Left colon (tissue), 2 donors: ENCODE measurements around the gene DERA. TPM values are rescaled to one million over a fixed set of nuclear protein-coding genes. Genes with fewer than 3 reads are reported as not detected.
A peak's percentile ranks its signal among the peaks of the same experiment; 100 is the strongest.
"Not testable (repeated sequence)": the region's sequence is repeated elsewhere in the genome, so short reads cannot be mapped to it uniquely, and the experiment has no call there.

Source experiments
- ATAC-seq: fragments of 200-7000 bp; cut with Tn5 transposase; one replicate; pipeline ENCODE4 v1.9.1; 2020; ENCODE audit warnings: mild to moderate bottlenecking, moderate library complexity
- DNase-seq, 2 donors: peaks; one replicate each; pipeline ENCODE4 v3.0.0-alpha.2; 2020
- intact Hi-C, 2 donors: fragments of 100-400 bp; cut with DNase I in 1 of 2; cut with micrococcal nuclease in 1 of 2; formaldehyde crosslinking; loops; one replicate each; pipeline versions ENCODE4 v1.11.2 to v1.14.0; 2022; cut with DNase I, micrococcal nuclease
- total RNA-seq, 2 donors: library from RNA; stranded (reverse); fragmentation: NEBNext Ultra II Directional; extraction: Animal tissue kit (Norgen Biotek cat#: 25700); gene quantifications; one replicate each; pipeline ENCODE4 v1.2.1, GENCODE V29; 2021
- donor health status: DM: no; HTN: no; CAD: no.
- donor health status: DM: yes; HTN: yes; CAD: no.

DERA gene
- total RNA-seq, 2 donors from 2014 or later, result 72.1 to 74.9 TPM

DNA sequence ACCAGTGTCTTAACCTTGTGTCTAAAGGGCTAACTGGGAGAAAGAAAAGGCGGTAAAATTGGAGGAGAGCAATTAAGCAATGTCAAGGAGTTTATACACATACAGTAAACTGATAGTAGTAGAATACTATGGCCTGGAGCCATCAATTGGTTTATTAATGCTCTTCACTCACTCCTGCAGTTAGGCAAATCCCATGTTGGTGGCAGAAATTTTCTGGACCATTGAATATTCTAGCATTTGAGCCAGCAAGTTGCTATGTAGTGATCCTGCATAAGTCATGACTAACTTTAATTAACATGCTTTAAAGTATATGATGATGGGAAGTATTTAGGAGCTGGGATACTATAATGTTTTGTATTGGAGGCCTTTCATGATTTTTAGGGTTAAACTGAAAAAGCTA, 14.3 kb upstream of the DERA start:
- DNase-seq (no peak), ATAC-seq (no peak)
- intact Hi-C loops, result no loop called here

DNA sequence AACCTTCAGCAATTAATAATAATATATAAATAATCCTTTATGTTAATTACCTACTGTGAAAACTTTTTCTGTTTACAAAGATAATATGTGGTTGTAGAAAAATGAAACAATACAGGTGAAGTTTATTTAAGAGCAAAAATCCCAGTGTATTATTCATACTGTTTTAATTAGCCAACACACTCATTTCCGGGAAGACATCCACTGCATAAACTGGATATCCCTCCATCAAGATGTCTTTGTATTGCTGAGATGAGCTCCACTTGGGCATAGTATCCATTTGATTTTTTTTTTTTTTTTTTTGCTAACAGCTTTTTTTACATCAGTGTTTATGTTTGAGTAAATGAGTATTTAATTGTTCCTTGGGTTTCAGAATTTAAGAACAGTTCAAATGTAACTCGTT, 13.7 kb upstream of the DERA start:
- no peak for ATAC-seq

DNA sequence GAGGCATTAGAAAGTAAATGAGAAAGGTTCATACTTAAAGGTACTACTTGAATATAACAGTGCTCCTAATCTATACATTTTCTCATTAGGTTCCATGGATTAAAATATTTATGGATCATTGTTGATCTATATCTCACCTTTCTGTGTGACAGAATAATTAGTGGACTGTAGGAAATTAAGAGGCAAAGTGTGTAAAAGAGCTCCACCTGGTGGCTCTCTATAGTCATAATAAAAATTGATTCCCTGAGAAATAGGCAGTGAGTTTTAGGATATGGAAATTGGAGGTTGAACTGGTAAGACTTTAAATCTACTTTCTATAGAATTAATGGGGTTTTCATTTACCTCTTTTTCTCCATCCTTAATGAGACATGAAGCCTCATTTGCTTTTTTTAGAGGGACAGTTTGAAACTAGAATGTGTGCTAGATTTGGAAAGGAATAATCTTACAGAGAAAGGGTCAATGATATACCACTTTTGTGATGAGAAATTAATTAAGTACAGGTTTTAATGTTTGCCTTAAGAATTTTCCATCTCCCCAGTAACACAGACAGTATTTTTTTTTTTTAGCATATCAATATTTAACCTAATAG, 11.8 kb upstream of the DERA start:
- intact Hi-C loops, result no loop called here
- ATAC-seq, result peak; percentile 56
- DNase-seq, result no peak

More for the DNA sequence above, 13.7 kb upstream of the DERA start:
- intact Hi-C loops, result no loop called here
- DNase-seq, result no peak

DNA sequence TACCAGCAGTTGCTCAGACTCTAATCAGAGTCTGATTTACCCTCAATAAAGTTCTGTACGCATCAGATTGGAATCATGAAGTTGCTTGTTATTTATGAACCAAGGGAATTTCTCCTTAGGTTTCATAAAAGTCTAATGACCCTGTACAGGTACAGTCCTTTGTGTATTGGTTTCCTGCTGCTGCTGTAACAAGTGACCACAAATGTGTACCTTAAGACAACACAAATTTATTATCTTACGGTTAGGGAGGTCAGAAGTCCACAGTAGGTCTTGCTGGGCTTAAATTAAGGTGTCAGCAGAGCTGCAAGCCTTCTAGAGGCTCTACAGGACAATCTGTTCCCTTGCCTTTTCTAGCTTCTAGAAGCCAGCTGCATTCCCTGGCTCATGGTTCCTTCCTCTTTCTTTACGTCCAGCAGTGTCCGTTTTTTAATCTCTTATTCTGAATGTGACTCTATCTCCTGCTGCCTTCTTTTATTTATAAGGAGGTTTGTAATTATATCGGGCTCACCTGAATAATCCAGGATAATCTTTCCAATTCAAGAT, 6.7 kb upstream of the DERA start:
- ATAC-seq, result peak; percentile 70
- no peak for DNase-seq
- intact Hi-C loops, result no loop called here

DNA sequence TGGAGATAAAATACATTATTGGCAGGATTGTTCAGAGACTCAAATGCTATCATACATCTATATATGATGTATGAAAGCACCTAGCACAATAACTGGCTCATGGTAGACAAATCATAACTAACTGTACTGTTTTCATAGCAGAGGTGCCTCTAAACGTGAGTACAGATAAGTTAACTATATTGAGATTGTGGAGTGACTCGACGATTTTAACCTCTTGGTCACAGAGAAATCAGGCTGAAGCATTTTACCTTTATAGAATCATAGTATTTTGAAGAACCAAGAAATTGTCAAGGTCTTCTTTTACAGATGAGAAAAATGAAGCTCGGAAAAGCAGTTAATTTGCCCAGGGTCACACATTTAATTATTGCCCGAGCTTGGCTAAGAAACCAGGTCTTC, 666 bp upstream of the DERA start:
- ATAC-seq, result no peak
- DNase-seq, result no peak
- intact Hi-C loops, result no loop called here

DNA sequence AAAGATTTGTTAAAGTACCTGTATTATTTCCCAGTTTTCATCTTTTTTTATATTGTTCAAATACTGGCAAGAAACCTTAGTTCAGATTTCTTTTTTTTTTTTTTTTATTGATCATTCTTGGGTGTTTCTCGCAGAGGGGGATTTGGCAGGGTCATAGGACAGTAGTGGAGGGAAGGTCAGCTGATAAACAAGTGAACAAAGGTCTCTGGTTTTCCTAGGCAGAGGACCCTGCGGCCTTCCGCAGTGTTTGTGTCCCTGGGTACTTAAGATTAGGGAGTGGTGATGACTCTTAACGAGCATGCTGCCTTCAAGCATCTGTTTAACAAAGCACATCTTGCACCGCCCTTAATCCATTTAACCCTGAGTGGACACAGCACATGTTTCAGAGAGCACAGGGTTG, 799 bp downstream of the DERA start:
- peak; percentile 41 for ATAC-seq
- intact Hi-C loops, result not testable (repeated sequence)

DNA sequence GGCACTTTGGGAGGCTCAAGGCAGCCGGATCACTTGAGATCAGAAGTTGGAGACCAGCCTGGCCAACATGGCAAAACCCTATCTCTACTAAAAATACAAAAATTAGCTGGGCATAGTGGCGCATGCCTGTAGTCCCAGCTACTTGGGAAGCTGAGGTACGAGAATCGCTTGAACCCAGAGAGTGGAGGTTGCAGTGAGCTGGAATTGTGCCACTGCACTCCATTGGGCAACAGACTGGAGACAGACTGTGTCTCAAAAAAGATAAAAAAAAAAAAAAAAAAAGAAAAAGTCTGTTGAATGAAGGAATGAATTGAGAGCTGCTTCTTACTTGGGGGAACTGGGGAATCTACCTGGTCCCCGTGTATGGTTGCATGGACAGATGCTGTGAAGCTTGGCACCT, 3.0 kb downstream of the DERA start:
- DNase-seq, intact Hi-C loops, ATAC-seq: not testable (repeated sequence)

More for the DNA sequence above, 799 bp downstream of the DERA start:
- DNase-seq, result not testable (repeated sequence)

DNA sequence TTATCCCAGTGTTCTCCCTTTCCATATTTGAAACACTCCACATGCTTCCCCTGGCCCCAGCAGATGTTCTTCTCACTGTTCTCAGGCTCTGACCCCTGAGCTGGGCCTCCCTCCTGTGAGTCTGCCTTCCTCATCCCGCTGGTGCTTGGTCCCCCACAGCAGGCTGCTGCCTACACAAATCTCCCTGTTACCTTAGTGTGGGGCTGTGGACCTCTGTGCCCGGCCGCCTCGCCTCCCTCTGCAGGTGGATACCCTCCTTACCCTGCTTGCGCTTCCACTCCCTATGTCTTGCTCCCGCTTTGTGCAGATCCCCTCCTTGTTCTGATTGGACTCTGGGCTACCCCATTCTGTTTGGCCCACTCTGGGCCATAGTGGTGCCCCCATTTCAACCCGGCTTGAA, 6.9 kb downstream of the DERA start:
- intact Hi-C loops, result no loop called here
- DNase-seq, result no peak
- no peak for ATAC-seq

DNA sequence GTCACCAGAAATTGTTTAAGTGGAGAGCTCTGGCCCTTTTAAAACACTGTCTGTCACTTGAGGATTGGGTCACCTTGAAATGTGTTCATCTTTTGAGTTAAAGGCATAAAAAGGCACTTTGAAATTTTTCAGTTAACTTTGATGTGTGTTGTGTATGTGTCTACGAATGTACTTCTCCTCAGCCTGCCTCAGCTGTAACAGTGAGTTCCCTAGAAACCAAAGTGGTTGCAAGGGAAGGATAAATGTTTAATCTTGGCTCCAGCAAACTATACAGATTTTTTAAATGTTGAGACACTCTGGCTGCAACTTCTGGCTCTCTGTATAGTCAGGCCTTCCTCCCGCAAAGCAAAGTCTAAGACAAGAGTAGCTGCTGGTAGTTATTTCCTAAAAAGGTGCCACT, 8.3 kb downstream of the DERA start:
- intact Hi-C loops, result no loop called here
- ATAC-seq (no peak), DNase-seq (no peak)

DNA sequence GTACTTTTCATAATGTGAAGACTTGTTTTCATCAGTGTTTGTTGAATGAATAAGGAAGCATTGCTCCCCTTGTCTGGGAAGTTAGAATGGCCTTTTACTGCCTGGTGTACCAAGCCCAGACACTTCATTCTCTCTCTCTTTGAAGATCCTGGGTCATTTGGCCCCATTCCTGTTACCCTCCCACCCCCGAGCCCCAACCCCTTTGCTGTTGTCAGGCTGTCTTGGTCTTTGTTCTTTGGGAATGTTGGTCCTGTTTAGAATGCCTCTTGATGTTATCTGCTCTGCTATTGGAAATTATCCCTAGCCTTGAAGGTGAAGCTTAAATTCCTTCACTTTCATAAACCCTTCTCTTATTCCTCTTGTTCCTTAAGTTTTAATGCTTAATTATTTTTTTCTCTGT, 13.8 kb downstream of the DERA start:
- intact Hi-C loops, result no loop called here
- DNase-seq (no peak), ATAC-seq (no peak)

DNA sequence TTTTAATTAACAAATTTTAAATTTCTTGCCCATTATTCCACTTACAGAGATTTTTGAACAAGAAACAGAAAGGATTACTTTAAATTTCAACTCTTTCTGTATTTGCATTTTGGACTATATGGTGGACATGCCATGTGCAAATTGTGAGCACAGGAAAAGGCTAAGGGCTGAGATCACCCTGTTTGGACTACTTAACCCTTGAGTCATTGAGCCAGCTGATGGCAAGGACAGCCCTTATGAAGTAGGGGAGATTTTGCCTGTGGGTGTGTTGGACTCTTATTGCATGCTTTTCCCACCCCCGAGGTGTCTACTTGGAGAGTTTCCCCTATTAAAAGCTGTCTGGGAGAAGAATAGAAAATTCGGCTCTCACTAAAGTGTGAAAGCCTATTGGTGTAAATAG, 17.2 kb downstream of the DERA start:
- ATAC-seq, result no peak

DNA sequence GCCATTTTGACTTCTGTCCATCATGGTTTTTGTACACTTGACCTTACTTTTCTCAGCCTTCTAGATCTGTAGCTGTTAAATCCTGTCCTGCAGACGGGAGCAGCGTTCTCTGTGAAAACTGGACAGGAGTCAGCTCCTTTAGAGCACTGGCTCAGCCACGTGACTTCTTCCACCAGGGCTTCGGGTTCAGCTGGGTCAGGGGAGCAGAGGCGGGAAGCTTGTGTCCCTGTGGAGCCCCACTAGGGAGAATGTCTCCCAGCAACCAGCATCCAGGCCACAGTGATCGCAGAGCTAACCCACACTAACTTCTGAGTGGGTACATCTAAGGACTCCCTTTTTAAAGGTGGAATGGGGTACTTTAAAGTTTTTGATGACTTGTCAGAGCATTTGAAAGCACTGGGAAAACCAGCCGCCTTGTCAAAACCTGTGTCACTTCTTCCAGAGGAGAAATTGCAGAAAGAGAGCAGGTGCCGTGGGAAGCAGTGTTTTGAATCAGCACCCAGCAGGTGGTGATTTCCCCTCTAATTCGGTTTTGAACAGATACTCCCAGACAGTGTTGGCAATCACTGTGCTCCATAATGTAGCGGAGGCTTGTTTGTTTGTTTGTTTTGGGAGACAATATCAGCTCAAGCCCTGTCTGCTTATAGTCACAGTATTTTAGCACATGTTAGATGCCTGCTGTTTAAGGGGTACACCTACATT, 17.9 kb downstream of the DERA start:
- ATAC-seq (no peak), DNase-seq (no peak)
- intact Hi-C loops, result no loop called here

More for the DNA sequence above, 17.2 kb downstream of the DERA start:
- intact Hi-C loops, result no loop called here
- DNase-seq, result no peak

DNA sequence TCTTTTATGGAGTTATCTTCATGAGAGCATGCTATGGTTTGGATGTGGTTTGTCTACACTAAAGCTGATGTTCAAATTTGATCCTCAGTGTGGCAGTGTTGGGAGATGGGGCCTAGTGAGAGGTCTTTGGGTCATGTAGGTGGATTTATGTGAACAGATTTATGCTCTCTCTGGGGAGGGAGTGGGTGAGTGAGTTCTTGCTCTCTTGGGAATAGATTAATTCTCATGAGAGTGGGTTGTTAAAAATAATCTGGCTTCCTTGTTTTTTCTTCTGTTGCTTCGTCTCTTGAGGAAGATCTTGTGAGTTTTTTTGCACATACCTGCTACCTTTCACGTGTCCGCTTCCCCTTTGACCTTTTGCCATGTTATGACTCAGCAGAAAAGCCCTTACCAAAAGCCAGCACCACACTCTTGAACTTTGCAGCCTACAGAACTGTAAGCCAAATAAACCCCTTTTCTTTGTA, 20.5 kb downstream of the DERA start:
- ATAC-seq (no peak), DNase-seq (no peak)
- intact Hi-C loops, result no loop called here

DNA sequence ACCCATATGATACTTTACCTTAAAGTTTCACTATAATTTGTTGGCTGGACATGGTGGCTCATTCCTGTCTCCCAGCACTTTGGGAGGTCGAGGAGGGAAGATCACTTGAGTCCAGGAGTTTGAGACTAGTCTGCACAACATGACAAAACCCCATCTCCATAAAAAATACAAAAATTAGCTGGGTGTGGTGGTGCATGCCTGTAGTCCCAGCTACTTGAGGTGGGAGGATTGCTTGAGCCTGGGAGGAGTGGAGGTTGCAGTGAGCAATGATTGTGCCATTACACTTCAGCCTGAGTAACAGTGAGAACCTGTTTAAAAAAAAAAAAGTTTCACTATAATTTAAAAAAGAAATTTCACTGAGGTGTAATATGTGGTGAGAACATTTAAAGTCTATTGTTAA, 21.2 kb downstream of the DERA start:
- no peak for DNase-seq
- ATAC-seq, result no peak
- intact Hi-C loops, result no loop called here

DNA sequence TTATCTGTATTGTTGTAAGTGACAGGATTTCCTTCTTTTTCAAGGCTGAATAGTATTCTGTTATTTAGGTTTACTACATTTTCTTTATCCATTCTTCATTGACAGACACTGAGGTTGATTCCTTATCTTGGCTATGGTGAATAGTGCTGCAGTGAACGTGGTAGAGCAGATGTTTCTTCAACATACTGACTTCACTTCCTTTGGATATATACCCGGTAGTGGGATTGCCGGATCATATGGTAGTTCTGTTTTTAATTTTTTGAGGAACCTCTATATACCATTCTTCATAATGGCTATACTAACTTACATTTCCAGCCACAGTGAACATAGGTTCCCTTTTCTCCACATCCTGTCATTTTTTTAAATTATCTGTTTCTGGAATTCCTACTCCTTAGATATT, 21.8 kb downstream of the DERA start:
- ATAC-seq (no peak), DNase-seq (no peak)
- intact Hi-C loops, result no loop called here

DNA sequence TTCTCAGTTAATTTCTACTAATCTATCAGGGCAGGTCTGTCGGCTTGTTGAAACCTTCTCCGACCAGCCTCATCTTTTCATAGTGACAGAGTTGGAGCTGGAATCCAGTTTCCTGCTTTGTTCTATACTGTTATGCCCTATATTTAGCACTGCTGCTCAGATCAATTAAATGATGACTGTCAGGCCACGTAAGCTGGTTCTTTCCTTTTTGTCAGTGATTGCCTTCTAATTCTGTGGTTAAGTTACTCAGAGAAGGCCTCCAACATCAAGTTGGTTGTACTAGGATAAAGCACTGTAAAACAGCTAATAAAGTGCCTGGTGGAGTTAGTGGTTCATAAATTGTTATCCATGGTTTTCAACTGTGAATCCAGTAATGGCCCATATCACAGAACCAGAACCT, 22.6 kb downstream of the DERA start:
- intact Hi-C loops, result no loop called here
- ATAC-seq (no peak), DNase-seq (no peak)

DNA sequence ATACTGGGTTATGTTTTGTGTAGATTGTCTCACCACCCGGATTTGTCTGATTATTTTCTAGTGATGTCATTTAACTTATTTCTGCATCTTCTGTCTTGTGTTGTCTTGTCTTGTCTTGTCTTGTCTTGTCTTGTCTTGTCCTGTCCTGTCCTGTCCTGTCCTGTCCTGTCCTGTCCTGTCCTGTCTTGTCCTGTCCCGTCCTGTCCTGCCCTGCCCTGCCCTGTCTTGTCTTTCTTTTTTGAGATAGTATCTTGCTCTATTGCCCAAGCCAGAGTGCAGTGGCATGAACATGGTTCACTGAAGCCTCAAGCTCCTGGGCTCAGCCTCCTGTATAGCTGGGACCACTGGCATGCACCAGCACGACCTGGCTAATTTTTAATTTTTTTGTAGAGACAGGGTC, 25.6 kb downstream of the DERA start:
- ATAC-seq (no peak), DNase-seq (no peak)
- intact Hi-C loops, result no loop called here

DNA sequence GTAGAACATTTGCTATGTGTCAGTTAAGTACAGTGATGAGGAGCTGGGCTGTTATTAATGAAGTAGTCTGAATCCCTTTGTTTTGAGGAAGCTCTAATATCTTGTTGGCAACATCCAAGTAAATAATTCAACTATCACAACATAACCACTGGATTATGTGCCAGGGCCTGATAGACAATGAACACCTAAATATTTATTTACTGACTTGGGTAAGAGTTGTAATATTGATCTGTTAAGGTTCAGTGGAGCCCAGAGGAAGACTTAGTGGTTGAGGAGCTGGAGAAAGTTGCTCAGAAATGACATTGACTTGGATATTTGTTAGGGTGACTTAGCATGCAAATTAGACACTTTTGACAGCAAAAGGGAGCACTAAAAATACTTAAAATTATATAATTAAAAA, 26.8 kb downstream of the DERA start:
- ATAC-seq, result no peak
- intact Hi-C loops, result no loop called here

DNA sequence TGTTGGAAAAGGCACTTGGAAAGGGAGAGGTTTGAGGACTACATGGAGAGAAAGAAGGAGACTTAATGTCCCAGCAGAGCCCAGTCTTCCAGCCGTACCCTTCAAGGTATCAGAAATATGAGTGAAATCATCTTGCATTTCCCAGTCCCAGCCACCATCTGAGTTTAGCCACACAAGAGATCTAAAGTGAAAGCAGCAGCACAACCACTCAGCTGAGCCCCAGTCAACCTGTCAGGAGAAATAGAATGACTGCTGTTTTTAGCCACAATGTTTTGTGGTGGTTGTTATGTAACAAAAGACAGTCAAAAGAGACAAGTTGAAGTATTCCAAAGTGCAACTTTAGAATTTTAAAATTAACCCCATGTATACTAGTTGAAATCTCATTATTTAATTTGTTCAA, 28.0 kb downstream of the DERA start:
- intact Hi-C loops, result no loop called here
- no peak for DNase-seq
- no peak for ATAC-seq

More for the DNA sequence above, 26.8 kb downstream of the DERA start:
- DNase-seq, result no peak

DNA sequence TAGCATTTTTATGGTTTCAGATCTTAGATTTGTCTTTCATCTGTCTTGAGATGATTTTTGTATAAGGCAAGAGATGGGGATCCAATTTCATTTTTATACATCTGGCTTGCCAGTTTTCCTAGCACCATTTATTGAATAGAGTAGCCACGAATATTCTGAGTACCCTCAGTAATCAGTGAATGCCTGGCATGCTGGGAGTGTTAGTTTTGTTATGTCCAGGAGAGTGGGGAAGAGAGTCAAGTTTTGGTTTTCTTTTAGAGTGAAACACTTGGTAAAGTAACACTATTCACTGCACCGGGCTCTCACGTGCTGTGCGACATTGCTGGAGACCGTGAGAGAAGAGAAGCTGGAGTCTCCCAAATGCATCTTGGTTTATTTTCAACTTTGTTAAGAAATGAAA, 31.3 kb downstream of the DERA start:
- ATAC-seq (no peak), DNase-seq (no peak)
- intact Hi-C loops, result no loop called here

DNA sequence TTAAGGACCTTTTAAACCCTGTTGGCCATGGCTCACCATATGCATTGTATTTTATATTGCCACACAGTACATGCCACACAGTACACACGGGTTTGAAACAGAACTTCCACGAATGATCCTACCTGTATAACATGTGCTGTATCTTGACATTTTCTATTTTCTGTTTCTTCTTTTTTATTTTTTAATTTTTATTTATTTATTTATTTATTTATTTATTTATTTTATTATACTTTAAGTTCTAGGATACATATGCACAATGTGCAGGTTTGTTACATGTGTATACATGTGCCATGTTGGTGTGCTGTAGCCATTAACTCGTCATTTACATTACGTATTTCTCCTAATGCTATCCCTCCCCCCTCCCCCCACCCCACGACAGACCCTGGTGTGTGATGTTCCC, 32.4 kb downstream of the DERA start:
- DNase-seq, intact Hi-C loops, ATAC-seq: not testable (repeated sequence)
